Measurements from ENCODE around the gene RASA2. TPM values are rescaled to one million over a fixed set of nuclear protein-coding genes. Genes with fewer than 3 reads are reported as not detected.

Gene RASA2
- total and polyA plus RNA-seq, 9 of the 15 experiments (the other 6 are each of a cell fraction or from before 2014, with no cell fraction given): 2.0 to 12.8 (median 9.5) TPM

- TF ChIP-seq HBP1 (CRISPR knock-in tag; IDR thresholded peaks at IDR 0.05) (no peak), AFF1 (IDR thresholded peaks at IDR 0.05; ENCODE audit: low read depth in 1 of 2, partially characterized antibody in 2 of 2) (no peak), TSC22D4 (tag; IDR thresholded peaks at IDR 0.05) (no peak), ARID2 (IDR thresholded peaks at IDR 0.05) (peak; percentile 82), KDM2B (CRISPR knock-in tag; IDR thresholded peaks at IDR 0.05) (no peak), ETV1 (tag; conservative IDR thresholded peaks at IDR 0.05; ENCODE audit: low read depth) (no peak), PRPF4 (IDR thresholded peaks at IDR 0.05; ENCODE audit: insufficient read depth, low read depth, low read length, poor library complexity, severe bottlenecking) (no peak), SRSF7 (optimal IDR thresholded peaks at IDR 0.05; ENCODE audit: low read depth, low read length) (no peak), GABPB1 (CRISPR knock-in tag; IDR thresholded peaks at IDR 0.05) (peak; percentile 31; the same call in 1 of the 2 replicates), EGR1 (conservative IDR thresholded peaks at IDR 0.05) (0 out of 2 replicates have a peak, but pooled peaks have one; percentile 14), THRB (CRISPR knock-in tag; conservative IDR thresholded peaks at IDR 0.05) (no peak), RFX7 (CRISPR knock-in tag; IDR thresholded peaks at IDR 0.05) (no peak), MAZ (CRISPR knock-in tag; conservative IDR thresholded peaks at IDR 0.05 in 1 of 2, IDR thresholded peaks at IDR 0.05 in 1 of 2) (peak in 1 of 2 experiments; percentile 28; a peak in 1 of 4 replicates), MBD1 (CRISPR knock-in tag; IDR thresholded peaks at IDR 0.05) (no peak), TBP (optimal IDR thresholded peaks at IDR 0.05; ENCODE audit: low read depth, low read length) (no peak), TFAP4 (CRISPR knock-in tag; IDR thresholded peaks at IDR 0.05; ENCODE audit: borderline replicate concordance) (peak; percentile 81; the same call in 1 of the 2 replicates), RB1 (IDR thresholded peaks at IDR 0.05; ENCODE audit: low read depth) (peak; percentile 53; the same call in 1 of the 2 replicates), ILF3 (IDR thresholded peaks at IDR 0.05; ENCODE audit: borderline replicate concordance) (no peak)
Observed at GRCh38 chr3:141460097-141460704, 26.6 kb upstream of the RASA2 start (continued).

Measured in K562 (cell line).